HepG2 (cell line): ENCODE measurements around the gene STK38L. TPM values are rescaled to one million over a fixed set of nuclear protein-coding genes. Genes with fewer than 3 reads are reported as not detected.

Experiments used
- GABPA ChIP-seq, 2 experiments: IDR thresholded peaks; 2 replicates each; pipeline ENCODE4 v1.6.1; 2011 to 2016; ENCODE audit warnings: low read depth in 2 of 2, low read length in 1 of 2, missing biosample characterization in 1 of 2, missing genetic modification characterization in 1 of 2
- GABPB1 ChIP-seq: IDR thresholded peaks from 2 replicates; pipeline ENCODE4 v1.6.1; 2016; ENCODE audit warnings: mild to moderate bottlenecking, missing genetic modification reagents, moderate library complexity, missing compliant biosample characterization
- GATA4 ChIP-seq: sonication (generic); IDR thresholded peaks from 2 replicates; pipeline ENCODE4 v1.6.1; 2016; ENCODE audit warnings: antibody characterized with exemption, low read depth, borderline replicate concordance
- HNF4A ChIP-seq: sonication (generic); formaldehyde crosslinking; IDR thresholded peaks from 2 replicates; pipeline ENCODE4 v1.4.0; 2020; ENCODE audit warnings: missing genetic modification reagents
- KLF11 ChIP-seq: IDR thresholded peaks from 2 replicates; pipeline ENCODE4 v1.6.1; 2016; ENCODE audit warnings: missing compliant biosample characterization
- KMT2A ChIP-seq: sonication (generic); formaldehyde crosslinking; IDR thresholded peaks from 2 replicates; pipeline ENCODE4 v1.4.0; 2020; ENCODE audit warnings: missing genetic modification reagents
- MIER3 ChIP-seq: IDR thresholded peaks from 2 replicates; pipeline ENCODE4 v1.6.1; 2016; ENCODE audit warnings: missing compliant biosample characterization, borderline replicate concordance
- MIXL1 ChIP-seq: IDR thresholded peaks from 2 replicates; pipeline ENCODE4 v1.6.1; 2016
- NCOA2 ChIP-seq: sonication (generic); formaldehyde crosslinking; IDR thresholded peaks from 2 replicates; pipeline ENCODE4 v1.8.0; 2022; ENCODE audit warnings: inconsistent platforms
- SAP130 ChIP-seq: IDR thresholded peaks from 2 replicates; pipeline ENCODE4 v1.6.1; 2016; ENCODE audit warnings: low read depth
- SMYD3 ChIP-seq: sonication (generic); formaldehyde crosslinking; IDR thresholded peaks from 2 replicates; pipeline ENCODE4 v1.8.1; 2023; ENCODE audit warnings: mild to moderate bottlenecking, missing genetic modification reagents
- ZBTB8A ChIP-seq: sonication (generic); formaldehyde crosslinking; IDR thresholded peaks from 2 replicates; pipeline ENCODE4 v1.4.0; 2020; ENCODE audit warnings: mild to moderate bottlenecking, low read depth, missing genetic modification reagents, borderline replicate concordance
- ZFP37 ChIP-seq: sonication (generic); formaldehyde crosslinking; IDR thresholded peaks from 2 replicates; pipeline ENCODE4 v1.4.0; 2020; ENCODE audit warnings: missing genetic modification reagents, borderline replicate concordance
- ZNF12 ChIP-seq: sonication (generic); formaldehyde crosslinking; IDR thresholded peaks from 2 replicates; pipeline ENCODE4 v1.5.0; 2020; ENCODE audit warnings: missing genetic modification reagents
- ZNF224 ChIP-seq: sonication (generic); formaldehyde crosslinking; IDR thresholded peaks from 2 replicates; pipeline ENCODE4 v1.5.0; 2020; ENCODE audit warnings: mild to moderate bottlenecking, missing genetic modification reagents
- ZNF225 ChIP-seq: sonication (generic); formaldehyde crosslinking; IDR thresholded peaks from 2 replicates; pipeline ENCODE4 v1.4.0; 2020; ENCODE audit warnings: mild to moderate bottlenecking, missing genetic modification reagents
- ZNF329 ChIP-seq: sonication (generic); formaldehyde crosslinking; IDR thresholded peaks from 2 replicates; pipeline ENCODE4 v1.9.0; 2021; ENCODE audit warnings: low read depth, mild to moderate bottlenecking, missing genetic modification reagents
- ZNF614 ChIP-seq: IDR thresholded peaks from 2 replicates; pipeline ENCODE4 v1.6.1; 2018; ENCODE audit warnings: missing biosample characterization, missing genetic modification reagents, inconsistent platforms, borderline replicate concordance
- ZNF687 ChIP-seq: sonication (generic); formaldehyde crosslinking; IDR thresholded peaks from 2 replicates; pipeline ENCODE4 v1.5.1; 2020; ENCODE audit warnings: mild to moderate bottlenecking, missing genetic modification reagents, moderate library complexity
- ZSCAN21 ChIP-seq: sonication (generic); formaldehyde crosslinking; IDR thresholded peaks from 2 replicates; pipeline ENCODE4 v1.8.0; 2022; ENCODE audit warnings: mild to moderate bottlenecking, missing genetic modification reagents, moderate library complexity, borderline replicate concordance
- polyA plus RNA-seq, 8 experiments: library from polyadenylated mRNA; depleted of rRNA in 3 of 8; stranded (reverse) in 7 of 8; unstranded in 1 of 8; fragments of >200 nt; fragmentation: Illumina TruSeq in 4 of 8; extraction: Trizol in 4 of 8; gene quantifications; 2 replicates each; pipeline versions ENCODE4 v1.2.1 to v1.2.3, GENCODE V29; 2011 to 2016; ENCODE audit warnings: low read depth in 4 of 8, missing spikeins in 1 of 8, mixed read lengths in 1 of 8; ENCODE audit not compliant: insufficient read depth in 1 of 8
- total RNA-seq, 5 experiments: library from RNA; depleted of rRNA; stranded (reverse); fragments of >200 nt; fragmentation: Illumina TruSeq; extraction: Trizol; gene quantifications; 2 replicates each; pipeline ENCODE4 v1.2.3, GENCODE V29; 2016; ENCODE audit warnings: low read depth in 1 of 5
- TF ChIP-seq, protein P1 (sequence below): sonication (generic); formaldehyde crosslinking; IDR thresholded peaks from 2 replicates; pipeline ENCODE4 v1.4.0; 2020; ENCODE audit warnings: mild to moderate bottlenecking, missing genetic modification reagents
- TF ChIP-seq, protein P2 (sequence below), 2 experiments: IDR thresholded peaks; 2 replicates each; pipeline ENCODE4 v1.6.1; 2011 to 2012; ENCODE audit warnings: low read length in 2 of 2, borderline replicate concordance in 1 of 2, low read depth in 1 of 2, mild to moderate bottlenecking in 1 of 2, moderate library complexity in 1 of 2

The STK38L gene
- total and polyA plus RNA-seq, 2 of the 13 experiments (the other 11 are each of a cell fraction or from before 2014, with no cell fraction given): 6.1 to 26.4 TPM

DNA sequence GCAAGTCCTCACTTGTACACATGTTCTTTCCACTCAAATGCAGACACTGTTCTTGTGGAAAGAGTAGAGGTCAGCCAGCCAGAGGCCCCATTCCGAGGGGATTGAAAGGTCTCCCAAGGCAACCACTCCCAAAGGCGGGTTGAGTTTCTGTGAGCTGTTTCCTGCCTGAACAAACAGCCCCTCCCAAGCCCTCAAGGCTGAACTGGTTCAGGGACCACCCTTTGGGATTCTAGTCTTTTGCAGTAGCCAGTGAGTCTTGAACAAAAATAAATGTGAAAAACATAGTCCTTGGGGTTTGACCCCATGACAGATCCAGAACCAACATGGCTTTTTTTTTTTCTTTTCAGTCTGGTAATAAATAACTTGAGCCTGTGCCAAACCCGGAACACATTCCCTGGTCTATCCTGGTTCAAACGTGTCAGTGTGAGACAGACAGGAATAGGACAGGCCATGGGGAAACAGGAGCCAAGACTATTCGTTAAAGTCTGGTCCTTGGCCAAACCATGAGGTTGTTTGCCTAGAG is 17.6 kb upstream of the STK38L start (continued):
- TF ChIP-seq, protein P1, sequence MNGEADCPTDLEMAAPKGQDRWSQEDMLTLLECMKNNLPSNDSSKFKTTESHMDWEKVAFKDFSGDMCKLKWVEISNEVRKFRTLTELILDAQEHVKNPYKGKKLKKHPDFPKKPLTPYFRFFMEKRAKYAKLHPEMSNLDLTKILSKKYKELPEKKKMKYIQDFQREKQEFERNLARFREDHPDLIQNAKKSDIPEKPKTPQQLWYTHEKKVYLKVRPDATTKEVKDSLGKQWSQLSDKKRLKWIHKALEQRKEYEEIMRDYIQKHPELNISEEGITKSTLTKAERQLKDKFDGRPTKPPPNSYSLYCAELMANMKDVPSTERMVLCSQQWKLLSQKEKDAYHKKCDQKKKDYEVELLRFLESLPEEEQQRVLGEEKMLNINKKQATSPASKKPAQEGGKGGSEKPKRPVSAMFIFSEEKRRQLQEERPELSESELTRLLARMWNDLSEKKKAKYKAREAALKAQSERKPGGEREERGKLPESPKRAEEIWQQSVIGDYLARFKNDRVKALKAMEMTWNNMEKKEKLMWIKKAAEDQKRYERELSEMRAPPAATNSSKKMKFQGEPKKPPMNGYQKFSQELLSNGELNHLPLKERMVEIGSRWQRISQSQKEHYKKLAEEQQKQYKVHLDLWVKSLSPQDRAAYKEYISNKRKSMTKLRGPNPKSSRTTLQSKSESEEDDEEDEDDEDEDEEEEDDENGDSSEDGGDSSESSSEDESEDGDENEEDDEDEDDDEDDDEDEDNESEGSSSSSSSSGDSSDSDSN (CRISPR knock-in tag): no peak
- TF ChIP-seq SMYD3 (no peak), MIER3 (CRISPR knock-in tag) (no peak), GATA4 (no peak), ZNF224 (CRISPR knock-in tag) (no peak), KLF11 (CRISPR knock-in tag) (no peak), ZBTB8A (CRISPR knock-in tag) (no peak), ZFP37 (CRISPR knock-in tag) (no peak), SAP130 (CRISPR knock-in tag) (0 out of 2 replicates have a peak, but pooled peaks have one; percentile 20), ZNF329 (no peak), GABPA (IDR thresholded peaks at IDR 0.05; ENCODE audit: low read depth, low read length) (no peak), GABPA (CRISPR knock-in tag; IDR thresholded peaks at IDR 0.05; ENCODE audit: low read depth) (peak; percentile 36; the same call in 1 of the 2 replicates), ZNF225 (CRISPR knock-in tag) (no peak), ZNF687 (no peak), HNF4A (CRISPR knock-in tag) (0 out of 2 replicates have a peak, but pooled peaks have one; percentile 16), ZNF614 (no peak), NCOA2 (CRISPR knock-in tag) (no peak), ZSCAN21 (no peak), ZNF12 (CRISPR knock-in tag) (no peak), KMT2A (CRISPR knock-in tag) (no peak), MIXL1 (CRISPR knock-in tag) (0 out of 2 replicates have a peak, but pooled peaks have one; percentile 18), GABPB1 (CRISPR knock-in tag) (no peak)
- TF ChIP-seq, protein P2, sequence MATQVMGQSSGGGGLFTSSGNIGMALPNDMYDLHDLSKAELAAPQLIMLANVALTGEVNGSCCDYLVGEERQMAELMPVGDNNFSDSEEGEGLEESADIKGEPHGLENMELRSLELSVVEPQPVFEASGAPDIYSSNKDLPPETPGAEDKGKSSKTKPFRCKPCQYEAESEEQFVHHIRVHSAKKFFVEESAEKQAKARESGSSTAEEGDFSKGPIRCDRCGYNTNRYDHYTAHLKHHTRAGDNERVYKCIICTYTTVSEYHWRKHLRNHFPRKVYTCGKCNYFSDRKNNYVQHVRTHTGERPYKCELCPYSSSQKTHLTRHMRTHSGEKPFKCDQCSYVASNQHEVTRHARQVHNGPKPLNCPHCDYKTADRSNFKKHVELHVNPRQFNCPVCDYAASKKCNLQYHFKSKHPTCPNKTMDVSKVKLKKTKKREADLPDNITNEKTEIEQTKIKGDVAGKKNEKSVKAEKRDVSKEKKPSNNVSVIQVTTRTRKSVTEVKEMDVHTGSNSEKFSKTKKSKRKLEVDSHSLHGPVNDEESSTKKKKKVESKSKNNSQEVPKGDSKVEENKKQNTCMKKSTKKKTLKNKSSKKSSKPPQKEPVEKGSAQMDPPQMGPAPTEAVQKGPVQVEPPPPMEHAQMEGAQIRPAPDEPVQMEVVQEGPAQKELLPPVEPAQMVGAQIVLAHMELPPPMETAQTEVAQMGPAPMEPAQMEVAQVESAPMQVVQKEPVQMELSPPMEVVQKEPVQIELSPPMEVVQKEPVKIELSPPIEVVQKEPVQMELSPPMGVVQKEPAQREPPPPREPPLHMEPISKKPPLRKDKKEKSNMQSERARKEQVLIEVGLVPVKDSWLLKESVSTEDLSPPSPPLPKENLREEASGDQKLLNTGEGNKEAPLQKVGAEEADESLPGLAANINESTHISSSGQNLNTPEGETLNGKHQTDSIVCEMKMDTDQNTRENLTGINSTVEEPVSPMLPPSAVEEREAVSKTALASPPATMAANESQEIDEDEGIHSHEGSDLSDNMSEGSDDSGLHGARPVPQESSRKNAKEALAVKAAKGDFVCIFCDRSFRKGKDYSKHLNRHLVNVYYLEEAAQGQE (IDR thresholded peaks at IDR 0.05; ENCODE audit: borderline replicate concordance in 1 of 2, low read depth in 1 of 2, low read length in 2 of 2): no peak
